ENCODE measurements around the gene KIF21A. TPM values are rescaled to one million over a fixed set of nuclear protein-coding genes. Genes with fewer than 3 reads are reported as not detected.

Gene KIF21A
- total RNA-seq, 1 experiment from 2014 or later: 29.1 TPM

- Histone ChIP-seq H4K20me1 (ENCODE audit: insufficient read depth) (no peaks in the 10 kb centered on the region), H3K27ac (ENCODE audit: low read depth, low read length) (no peak overlapping the region), H3K9me2 (ENCODE audit: insufficient read depth) (no peaks in the 10 kb centered on the region), H3K9ac (ENCODE audit: low read length) (no peak overlapping the region), H3K4me2 (ENCODE audit: low read length) (no peak overlapping the region), H2AFZ (ENCODE audit: low read depth, low read length, poor library complexity, severe bottlenecking) (no peak overlapping the region), H3K79me2 (ENCODE audit: insufficient read depth, low read length) (no peaks in the 10 kb centered on the region), H3K36me3 (ENCODE audit: control insufficient read depth in 1 of 2, insufficient read depth in 2 of 2, low read length in 2 of 2) (no peaks in the 10 kb centered on the region), H3K4me3 (replicated peaks in 1 of 2; ENCODE audit: low read depth in 1 of 2, low read length in 2 of 2) (no peak overlapping the region), H3K4me1 (ENCODE audit: control insufficient read depth in 1 of 2, insufficient read depth in 2 of 2, low read length in 2 of 2) (no peaks in the 10 kb centered on the region), H3K27me3 (ENCODE audit: insufficient read depth, low read length) (no peaks in the 10 kb centered on the region), H3K9me3 (ENCODE audit: control insufficient read depth in 1 of 2, insufficient read depth in 1 of 2, low read depth in 1 of 2, low read length in 2 of 2) (no peaks in the 10 kb centered on the region)
- RAD21 ChIA-PET (ENCODE audit: low non-redundant PET in 1 of 2, low total read pairs in 2 of 2, uncharacterized antibody in 2 of 2, unreplicated experiment in 2 of 2): no interaction called here
- intact Hi-C loops (cut with micrococcal nuclease): no loop called here
- ATAC-seq (no peak), DNase-seq (ENCODE audit: low read depth, low spot score) (no peak)
- no peak for TF ChIP-seq SIN3A (IDR thresholded peaks at IDR 0.05; ENCODE audit: low read depth)
- no peak for TF ChIP-seq ATF3 (IDR thresholded peaks at IDR 0.05)
- TF ChIP-seq YY1 (IDR thresholded peaks at IDR 0.05; ENCODE audit: extremely low read depth, insufficient replicate concordance, low read depth, low read length): no peak
- TF ChIP-seq ZNF274 (IDR thresholded peaks at IDR 0.05; ENCODE audit: low read depth, low read length): no peak
- no peak for TF ChIP-seq POLR2A (IDR thresholded peaks at IDR 0.05; ENCODE audit: borderline replicate concordance, extremely low read depth, insufficient read depth, insufficient read length)
- no peak for TF ChIP-seq REST (IDR thresholded peaks at IDR 0.05; ENCODE audit: low read depth)
- no peak for TF ChIP-seq POLR2AphosphoS5 (IDR thresholded peaks at IDR 0.05; ENCODE audit: low read depth, low read length)
- no peak for TF ChIP-seq ZBTB33 (IDR thresholded peaks at IDR 0.05; ENCODE audit: extremely low read depth, insufficient replicate concordance, low read length)
- no TSS peak for BruUV-seq (replicated peaks)
- CTCF ChIA-PET: no interaction called here
- POLR2A ChIA-PET: no interaction called here
Observed at GRCh38 chr12:39378341-39378740, 64.6 kb downstream of the KIF21A start.

All from HCT116 (cell line).